ENCODE data around the gene CBX4.
A peak's percentile ranks its signal among the peaks of the same experiment; 100 is the strongest.

Gene CBX4

DNA sequence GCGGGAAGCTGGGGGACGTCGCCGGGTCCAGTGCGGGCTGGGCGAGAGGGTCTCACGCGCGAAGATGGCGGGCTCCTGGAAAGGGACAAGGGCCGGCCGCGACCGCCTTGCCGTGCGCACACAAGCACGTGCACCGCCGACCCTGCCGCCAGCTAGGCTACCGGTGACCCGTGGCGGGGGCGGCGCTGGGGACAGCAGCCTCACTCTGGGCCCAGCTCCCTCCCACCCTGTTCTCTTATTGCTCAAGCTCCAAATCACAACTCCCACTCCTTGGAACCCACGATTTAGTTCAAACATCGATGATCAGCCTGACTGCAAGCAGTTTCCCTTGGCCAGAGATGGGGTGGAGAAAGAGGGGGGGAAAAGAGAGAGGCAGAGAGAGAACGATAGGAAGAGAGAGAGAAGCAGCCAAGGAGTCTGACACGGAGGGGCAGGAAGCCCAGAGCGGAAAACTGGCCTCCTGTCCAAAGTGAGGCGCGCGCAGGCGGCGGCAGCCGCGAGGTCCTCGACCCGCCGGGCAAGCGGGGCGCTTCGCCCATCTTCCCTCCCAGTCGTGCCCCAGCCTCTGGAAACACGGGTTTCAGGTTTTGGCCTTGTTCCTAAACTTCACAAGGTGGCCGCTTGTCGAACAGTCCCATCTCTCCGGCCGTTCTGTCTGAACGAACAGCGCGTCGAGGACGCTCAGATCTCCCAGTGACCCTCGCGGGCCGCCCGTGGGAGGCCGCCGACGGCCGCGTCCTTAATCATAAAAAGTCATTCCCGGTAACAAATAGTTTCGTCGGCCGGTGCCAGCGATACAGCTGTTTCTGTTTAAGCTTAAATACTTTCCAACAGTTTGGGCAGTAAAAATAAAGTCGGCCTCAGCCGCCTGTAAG is 40.7 kb downstream of the CBX4 start:
- DNase-seq, result no peak

DNA sequence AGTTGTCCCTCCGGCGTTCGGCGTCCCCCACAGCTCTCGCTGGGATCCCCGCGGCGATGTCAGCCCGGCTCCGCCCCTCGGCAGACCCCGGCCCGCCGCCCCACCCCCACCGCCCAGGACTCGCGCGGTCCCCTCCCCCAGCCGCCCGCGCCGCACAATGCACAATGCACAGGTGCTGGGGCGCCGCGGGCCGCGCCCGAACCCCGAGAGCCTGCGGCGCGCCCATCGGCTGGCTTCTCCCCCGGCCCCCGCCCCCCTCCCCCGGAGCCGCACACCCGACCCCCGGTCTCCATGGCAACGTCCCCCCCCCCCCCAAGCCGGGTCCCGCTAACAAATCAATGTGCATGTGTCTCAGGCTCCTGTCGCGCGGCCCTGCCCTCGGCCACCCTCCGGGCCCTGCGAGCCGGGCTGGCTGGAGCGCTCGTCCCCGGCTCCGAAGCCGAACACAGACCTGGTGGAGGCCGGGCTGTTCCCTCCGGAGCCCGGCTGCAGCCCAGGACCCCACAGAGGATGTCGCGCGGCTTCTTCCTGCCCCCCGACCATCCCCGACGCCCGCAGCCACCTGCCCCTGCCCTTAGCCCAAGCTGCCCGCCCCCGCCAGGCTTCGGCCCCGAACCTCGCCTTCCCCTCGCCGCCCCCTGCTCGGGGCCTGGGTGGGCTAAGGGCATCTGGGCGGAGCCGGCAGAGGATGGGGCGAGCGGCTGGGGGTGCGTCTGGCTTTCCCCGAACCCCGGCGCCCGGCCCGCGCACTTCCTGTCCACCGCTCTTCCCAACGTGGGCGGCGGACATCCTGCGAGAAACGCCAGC is 41.5 kb downstream of the CBX4 start:
- no peak for DNase-seq

DNA sequence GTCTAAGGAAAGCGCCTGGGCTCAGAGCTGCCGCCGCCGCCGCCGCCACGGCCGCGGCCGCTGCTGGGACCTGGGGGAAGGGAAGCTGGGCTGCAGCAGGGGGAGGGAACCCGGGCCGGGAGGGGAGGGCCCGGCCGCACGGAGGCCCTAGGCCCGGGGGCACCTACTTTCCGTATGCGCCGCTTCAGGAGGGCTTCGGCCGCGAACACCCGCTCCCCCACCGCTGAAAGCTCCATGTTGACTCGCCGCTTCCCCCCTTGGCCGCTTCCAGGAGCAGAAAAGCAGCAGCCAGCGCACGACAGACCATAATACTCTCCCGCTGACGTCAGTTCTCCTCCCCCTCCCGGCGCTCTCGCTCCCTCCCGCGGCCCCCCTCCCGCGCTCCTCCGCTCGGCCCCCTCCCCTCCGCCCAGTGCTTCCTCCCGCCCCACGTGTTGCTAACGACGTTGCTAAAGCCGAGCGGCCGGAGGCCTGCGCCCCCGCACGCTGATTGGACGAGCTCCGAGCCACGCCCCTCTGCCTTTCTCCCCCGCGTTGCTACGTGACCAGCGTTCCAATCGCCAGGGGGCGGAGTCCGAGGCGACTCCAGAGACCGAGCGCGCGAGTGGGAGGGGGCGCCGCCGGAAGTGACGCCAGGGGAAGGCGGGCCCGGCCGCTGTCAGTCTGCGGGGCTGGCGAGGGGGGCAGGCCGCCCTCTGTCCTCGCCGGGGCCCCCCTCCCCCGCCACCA is 42.3 kb downstream of the CBX4 start, which contains the start of gene CBX8:
CBX8 (minus strand) TSS at position 315 of the 729 bp plus-strand sequence; CDS start at position 236, 79 bp downstream.
- DNase-seq, result peak; percentile 99 to 100

DNA sequence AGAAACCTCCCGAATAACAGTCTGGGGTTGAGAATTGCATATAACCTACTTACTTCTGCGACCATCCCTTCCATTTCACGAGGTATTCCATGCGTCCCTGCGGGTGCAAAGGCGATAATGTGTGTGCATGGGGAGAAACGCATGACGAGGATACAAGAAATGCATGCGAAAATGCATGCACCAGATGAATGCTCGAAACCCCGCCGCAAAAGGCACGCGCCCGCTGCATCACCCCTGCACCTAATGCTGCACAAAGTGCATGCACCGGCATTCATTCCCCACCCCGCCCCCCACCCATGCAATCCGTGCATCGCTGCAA is 42.8 kb downstream of the CBX4 start:
- no peak for DNase-seq

DNA sequence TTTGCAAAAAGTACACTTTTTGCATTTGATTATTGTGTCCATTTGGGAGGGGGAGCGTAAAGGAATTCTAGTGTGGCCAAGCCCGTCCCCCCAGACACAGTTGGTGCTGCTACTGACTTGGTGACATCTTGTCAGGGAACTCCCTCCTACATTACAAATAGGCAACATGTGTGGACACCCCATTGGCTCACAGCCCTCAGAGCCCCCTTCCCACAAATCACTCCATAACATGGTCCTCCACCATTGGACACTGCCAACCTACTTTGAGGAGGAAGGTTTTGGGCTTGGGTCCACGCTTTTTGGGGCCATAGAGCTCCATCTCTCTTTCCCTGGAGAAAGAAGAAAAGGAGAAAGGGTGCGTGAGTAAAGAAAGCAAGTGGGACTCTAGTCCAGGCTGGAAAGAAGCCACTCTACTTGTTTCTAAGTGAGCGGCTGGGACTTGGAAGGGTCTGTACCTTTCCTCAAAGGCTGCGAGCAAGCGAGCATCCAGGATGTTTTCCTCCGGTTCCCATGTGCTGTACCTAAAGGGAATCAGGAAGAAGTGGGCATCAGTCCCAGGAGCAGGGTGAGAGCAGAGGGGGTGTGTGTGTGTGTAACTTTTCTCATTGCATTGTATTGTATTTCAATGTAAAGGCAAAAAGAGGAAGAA is 43.3 kb downstream of the CBX4 start:
- DNase-seq, result no peak

- DNase-seq, result no peak
These were observed 44.4 kb downstream of the CBX4 start for GRCh38 chr17:79794659-79795511.

GRCh38 chr17:79793924-79794304 is 45.3 kb downstream of the CBX4 start:
- DNase-seq, result no peak

- no peak for DNase-seq
These were observed 46.0 kb downstream of the CBX4 start for GRCh38 chr17:79792984-79793923.

DNA sequence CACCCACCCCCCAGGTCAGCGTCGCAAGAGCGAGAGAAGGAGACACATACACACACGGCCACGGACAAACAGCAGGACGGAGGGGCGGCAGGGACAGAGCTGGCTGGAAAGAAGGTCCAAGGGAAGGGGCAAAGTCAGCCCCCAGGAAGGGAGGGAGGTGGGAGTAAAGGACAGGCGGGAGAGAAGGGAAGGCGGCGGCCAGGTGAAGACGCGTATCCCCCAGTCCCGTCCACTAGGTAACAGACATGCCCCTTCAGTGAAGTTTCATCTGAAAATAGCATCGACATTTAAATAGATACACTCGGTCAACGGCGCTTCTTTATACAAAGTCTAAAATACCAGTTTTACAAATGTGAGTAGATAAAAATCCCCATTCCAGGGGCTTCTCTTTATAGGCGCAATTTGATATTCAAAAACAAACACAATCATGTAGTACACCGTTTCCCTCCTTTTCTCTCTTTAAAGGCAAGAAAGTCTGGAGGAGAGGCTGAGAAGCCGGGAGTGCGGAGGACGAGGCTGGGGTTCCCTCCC is 46.8 kb downstream of the CBX4 start:
- DNase-seq, result no peak

DNA sequence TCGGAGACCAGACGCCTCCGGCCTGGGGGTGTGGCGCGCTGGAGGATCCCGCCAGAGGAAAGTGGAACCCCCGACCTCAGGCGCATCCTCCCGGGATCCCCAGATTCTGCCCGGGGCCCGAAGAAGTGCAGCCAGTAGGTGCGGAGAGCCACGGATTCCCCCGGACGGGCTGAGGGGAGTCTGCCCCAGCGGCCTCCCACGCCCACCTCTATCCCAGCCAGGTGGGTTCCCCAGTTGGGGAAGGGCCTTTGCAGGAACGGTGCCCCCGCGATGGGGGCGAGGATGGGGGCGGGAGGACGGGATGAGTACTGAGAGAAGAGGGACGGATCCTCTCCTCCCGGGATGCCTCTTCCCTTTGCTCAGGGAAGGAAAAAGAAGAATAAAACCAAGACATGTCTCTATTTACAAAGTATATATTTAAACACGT is 47.5 kb downstream of the CBX4 start:
- DNase-seq, result no peak

DNA sequence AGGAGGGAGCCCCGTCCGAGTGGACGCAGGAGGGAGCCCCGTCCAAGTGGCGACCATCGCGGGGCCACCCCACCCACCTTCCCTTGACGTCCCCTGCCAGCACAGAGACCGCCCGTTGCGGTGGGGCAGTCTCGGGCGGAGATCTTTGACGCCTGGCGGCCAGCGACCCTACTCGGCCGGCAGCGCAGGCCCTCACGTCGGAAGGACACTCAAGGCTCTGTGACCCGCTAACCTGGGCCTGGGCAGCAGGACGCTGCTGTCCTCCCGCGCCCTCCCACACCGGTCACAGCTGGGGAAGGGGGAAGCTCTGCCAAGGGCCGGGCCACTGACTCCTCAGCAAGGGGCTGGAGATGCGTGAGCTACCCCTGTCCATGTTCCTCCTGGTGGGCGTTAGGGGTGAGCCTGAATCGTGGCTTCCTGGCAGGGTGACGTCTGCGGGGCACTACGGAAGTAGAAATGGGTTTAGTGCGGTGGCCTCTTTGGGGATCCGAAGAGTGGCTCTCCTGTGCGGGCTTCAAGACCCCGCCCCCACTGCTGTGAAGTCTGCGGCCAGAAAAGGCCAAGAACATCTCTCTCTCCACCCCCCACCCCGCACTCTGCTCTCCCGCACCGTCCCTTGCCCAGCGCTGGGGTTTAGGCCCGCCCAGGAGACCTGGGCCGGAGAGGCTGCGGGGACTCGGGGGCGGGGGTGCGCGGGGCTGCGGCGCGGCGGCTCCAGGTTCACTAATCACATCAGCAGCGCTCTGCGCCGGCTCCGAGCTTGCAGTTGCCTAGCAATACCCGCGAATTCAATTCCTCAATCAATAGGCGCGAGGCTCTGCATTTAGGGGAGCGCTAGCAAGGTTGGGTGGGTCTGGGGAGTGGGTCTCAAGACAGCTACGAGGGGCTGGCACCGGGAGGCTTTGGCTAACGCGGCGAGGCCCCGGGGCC is 48.2 kb downstream of the CBX4 start:
- no peak for DNase-seq

DNA sequence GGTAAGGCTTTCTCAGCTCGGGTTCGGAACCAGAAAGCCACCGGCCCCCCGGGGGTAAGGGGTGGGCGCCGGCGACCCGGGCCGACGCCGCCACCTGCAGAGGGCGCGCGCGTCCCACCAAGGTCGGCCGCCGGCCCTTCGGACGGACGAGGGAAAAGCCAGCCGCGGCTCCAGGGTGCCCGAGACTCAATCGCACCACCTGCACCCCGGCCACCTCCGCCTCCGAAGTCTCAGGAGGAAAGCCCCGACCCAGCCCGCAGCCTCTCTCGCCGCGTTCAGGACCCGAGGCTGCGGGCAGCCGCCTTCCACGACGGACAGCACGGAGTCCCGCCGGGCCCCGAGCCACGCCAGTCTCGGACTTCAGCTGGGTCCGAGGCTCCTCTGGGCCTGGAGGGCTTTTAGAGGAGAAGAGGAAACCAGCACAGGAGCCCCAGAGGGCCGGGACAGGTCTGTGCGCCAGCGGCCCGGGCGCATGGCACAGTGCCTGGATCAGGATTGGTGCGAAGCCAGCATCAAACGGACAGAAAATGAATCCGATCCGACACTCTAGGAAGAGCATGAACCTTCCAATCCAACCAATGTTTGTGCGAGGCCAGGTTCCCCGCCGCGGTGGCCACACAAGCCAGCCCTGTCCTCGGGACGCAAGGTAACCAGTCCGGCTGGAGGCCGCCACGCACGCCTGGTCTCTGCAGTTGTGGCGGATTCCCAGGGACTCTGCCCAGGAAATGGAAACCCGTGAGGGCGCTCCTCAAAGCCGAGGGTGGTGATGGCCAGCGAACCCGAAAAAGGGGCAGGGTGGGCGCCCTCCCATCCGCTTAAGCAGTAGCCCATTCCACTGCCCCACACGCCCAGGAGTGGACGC is 49.1 kb downstream of the CBX4 start:
- peak in 1 of 2 donors; percentile 39 for DNase-seq

DNA sequence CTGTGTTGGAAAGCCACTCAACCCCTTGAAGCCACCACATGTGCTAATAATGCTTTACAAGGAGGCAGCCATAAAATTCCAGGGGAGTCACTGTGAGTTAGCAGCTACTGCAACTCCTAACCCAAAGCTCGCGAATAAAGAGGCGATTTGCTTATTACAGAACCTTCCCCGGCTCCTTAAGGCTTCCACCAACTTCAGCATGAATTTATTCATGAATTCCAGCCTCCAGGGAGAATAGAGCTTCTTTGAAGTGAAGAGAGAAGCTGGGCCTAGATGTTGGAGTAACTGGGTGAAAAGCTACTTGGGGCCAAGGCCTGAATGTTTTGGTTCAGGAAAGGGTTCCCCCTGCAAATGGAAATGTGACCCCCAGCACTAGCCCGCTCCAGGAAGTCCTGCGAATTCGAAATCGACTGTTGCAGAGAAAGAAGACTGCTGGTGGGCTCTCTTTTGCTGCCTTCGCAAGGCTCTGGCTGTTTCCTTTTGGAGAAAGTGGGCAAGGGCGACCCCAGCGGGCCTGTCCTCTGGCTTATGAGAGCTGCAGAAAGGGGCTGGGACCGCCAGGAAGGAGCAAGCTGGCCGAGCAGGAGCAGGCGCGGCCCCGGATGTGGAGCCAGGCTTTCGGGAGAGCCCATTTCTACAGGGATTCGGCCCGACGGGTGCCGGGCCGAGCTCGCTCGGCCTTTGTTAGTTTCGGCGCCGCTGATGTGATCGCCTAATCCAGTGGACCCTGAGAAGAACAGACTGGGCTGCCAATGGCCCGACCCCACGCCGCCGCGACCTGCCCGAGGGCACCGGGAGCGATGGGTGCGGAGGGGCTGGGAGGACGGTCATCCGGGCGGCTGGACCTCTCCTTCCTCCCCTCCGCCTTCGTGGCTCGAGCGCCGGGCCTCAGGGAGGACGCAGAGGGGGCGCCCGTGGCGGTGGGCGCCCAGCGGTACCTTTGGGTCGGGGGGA is 50.0 kb downstream of the CBX4 start:
- no peak for DNase-seq

DNA sequence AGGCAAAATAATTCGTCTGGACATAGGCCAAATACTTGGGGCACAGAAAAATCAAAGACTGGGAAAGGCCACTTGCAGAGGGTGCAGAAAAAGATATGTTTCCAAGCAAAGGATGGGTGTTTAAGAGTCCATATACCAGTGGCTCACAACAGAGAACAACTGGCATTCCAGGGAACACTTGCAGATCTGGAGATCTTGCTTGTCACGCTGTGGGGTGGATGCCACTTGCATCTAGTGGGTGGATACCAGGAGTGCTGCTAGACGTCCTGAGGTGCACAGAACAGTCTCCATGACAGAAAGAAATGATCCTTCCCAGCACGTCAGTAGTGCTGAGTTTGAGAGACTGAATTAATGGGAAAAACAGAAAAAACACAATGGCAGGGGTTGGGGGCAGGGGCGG is 50.8 kb downstream of the CBX4 start:
- DNase-seq, result no peak

DNA sequence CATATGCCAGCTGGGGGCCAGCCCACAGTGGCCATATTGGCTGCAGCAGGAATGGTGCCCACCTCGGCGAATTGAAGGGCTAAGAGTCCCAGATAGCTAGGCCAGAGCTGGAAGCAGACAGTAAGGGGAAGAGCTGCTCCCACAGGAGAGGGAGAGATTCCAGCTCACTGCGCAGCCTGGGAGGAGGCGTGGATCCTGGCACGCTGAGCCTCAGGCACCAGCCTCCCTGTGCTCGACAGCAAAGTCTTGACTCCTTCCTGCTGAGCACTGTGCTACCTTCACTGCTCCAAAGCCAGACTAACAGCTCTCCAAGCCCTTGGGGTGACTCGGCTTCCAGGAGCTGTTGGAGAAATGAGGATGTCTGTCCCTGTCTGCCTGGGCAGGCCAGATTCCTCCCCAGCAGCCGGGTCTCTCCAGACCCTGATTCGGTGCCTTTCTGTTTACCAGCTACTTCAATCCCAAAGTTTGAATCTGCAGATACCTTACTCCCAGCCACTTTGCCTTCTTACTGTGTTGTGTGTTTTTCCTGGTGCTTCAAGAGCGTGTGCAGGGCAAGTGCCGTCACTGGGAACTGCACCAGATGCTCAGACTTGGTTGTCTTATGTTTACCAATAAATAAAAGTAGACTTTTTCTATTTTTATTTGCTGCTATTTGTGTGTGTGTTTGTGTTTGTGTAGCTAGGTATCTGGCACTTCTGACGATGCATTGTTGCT is 52.2 kb downstream of the CBX4 start:
- DNase-seq, result no peak
